ENCODE results near the gene ZFPM1. TPM values are rescaled to one million over a fixed set of nuclear protein-coding genes. Genes with fewer than 3 reads are reported as not detected.

Gene ZFPM1
- total RNA-seq, 1 experiment from 2014 or later: 3.9 TPM

DNA sequence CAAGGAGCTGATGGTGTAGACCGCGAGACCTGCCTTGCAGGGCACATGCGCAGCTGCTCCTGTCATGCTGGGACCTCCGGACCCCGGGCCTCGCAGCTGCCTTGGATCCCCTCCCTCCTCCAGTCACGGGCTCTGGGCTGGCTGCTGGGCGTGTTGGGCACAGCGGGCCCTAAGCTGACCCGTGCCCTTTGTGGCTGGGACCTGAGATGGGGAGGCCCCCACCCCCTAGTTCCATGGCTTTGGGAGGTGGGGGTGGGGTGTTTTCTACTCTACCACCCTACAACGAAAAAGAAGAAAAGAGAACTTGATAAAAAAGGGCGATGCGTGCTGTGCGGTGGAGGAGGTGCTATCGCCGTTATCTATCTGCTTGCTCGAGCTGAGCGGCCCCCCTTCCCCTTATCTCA, 14.5 kb downstream of the ZFPM1 start:
- no peak overlapping the region for H3K4me3 ChIP-seq (ENCODE audit: low read depth in 2 of 2, low read length in 2 of 2)
- no peak for ATAC-seq
- no TSS peak for BruUV-seq (replicated peaks)
- H3K4me1 ChIP-seq (ENCODE audit: control insufficient read depth, insufficient read depth, low read length): no peaks in the 10 kb centered on the region; the same call in 1 of the 2 replicates
- intact Hi-C loops (cut with micrococcal nuclease; ENCODE audit: unreplicated experiment) (no loop called here), in situ Hi-C loops (cut with HindIII; ENCODE audit: low pct_unique_long_range_greater_than_20kb, low sequenced_read_pairs) (no loop called here)
- no peak for TF ChIP-seq TCF7L2 (IDR thresholded peaks at IDR 0.05; ENCODE audit: low read depth, low read length)
- TF ChIP-seq, protein P1, sequence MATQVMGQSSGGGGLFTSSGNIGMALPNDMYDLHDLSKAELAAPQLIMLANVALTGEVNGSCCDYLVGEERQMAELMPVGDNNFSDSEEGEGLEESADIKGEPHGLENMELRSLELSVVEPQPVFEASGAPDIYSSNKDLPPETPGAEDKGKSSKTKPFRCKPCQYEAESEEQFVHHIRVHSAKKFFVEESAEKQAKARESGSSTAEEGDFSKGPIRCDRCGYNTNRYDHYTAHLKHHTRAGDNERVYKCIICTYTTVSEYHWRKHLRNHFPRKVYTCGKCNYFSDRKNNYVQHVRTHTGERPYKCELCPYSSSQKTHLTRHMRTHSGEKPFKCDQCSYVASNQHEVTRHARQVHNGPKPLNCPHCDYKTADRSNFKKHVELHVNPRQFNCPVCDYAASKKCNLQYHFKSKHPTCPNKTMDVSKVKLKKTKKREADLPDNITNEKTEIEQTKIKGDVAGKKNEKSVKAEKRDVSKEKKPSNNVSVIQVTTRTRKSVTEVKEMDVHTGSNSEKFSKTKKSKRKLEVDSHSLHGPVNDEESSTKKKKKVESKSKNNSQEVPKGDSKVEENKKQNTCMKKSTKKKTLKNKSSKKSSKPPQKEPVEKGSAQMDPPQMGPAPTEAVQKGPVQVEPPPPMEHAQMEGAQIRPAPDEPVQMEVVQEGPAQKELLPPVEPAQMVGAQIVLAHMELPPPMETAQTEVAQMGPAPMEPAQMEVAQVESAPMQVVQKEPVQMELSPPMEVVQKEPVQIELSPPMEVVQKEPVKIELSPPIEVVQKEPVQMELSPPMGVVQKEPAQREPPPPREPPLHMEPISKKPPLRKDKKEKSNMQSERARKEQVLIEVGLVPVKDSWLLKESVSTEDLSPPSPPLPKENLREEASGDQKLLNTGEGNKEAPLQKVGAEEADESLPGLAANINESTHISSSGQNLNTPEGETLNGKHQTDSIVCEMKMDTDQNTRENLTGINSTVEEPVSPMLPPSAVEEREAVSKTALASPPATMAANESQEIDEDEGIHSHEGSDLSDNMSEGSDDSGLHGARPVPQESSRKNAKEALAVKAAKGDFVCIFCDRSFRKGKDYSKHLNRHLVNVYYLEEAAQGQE (IDR thresholded peaks at IDR 0.05; ENCODE audit: insufficient read depth in 1 of 2, low read depth in 2 of 2, low read length in 1 of 2): no peak
- DNase-seq (ENCODE audit: low read depth, low spot score): no peak
- H3K27ac ChIP-seq (ENCODE audit: low read length): no peak overlapping the region
- no peaks in the 10 kb centered on the region for H3K36me3 ChIP-seq (ENCODE audit: control insufficient read depth, insufficient read depth, low read length)
- CTCF ChIA-PET: no interaction called here
- POLR2A ChIA-PET: interaction anchor here (0.6 kb wide), 1 partner anchor 553 kb away, joined by 4 read pairs; no protein-coding TSS in a partner anchor
- no peaks in the 10 kb centered on the region for H3K27me3 ChIP-seq (ENCODE audit: control insufficient read depth, insufficient read depth, low read length)
- no peaks in the 10 kb centered on the region for H3K9me3 ChIP-seq (ENCODE audit: control insufficient read depth, insufficient read depth, low read depth, low read length)

DNA sequence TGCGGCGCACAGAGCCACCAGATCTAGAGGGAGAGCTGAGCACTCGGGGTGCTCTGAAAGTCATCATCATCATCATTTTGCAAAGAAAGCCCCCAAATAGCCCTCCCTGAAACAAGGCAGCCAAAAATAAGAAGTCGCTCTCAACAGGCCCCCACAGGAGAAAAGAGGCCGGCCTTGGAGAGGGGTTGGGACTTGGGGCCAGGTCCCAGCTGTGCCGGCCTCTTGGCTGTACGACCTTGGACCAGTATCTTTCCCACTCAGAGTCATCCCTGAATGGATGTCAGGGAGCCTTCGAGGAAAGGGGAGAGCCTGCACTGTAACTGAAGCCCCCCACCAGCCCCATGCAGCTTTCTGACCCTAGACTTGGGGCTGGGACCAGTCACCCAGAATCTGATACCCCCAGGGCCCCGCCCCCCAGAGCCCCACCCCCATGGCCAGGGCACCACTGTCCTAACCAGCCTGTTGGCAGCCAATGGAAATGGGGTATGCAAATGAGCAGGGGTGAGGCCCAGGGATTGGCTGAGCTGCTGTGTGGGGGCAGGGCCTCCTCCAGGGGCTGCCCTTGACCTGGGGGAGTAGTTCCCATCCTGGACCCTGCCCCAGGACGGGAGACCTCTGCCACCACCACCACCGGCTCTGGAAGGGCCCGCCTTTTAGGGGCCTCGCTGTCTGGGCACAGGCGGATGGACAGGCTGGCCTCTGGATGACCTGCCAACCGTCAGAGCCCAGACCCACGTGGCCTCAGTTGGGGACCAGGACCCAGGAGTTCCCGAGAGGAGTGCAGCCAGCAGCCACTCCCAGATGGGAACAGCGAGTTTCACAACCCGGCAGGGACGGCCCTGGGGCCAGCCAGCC, 15.4 kb downstream of the ZFPM1 start:
- no peak overlapping the region for H3K27ac ChIP-seq (ENCODE audit: low read length)
- intact Hi-C loops (cut with micrococcal nuclease; ENCODE audit: unreplicated experiment): no loop called here
- POLR2A ChIA-PET: no interaction called here

More for the DNA sequence above, 15.4 kb downstream of the ZFPM1 start:
- Histone ChIP-seq H3K27me3 (ENCODE audit: control insufficient read depth, insufficient read depth, low read length) (no peaks in the 10 kb centered on the region), H3K36me3 (ENCODE audit: control insufficient read depth, insufficient read depth, low read length) (no peaks in the 10 kb centered on the region), H3K9me3 (ENCODE audit: control insufficient read depth, insufficient read depth, low read depth, low read length) (no peaks in the 10 kb centered on the region), H3K4me1 (ENCODE audit: control insufficient read depth, insufficient read depth, low read length) (no peaks in the 10 kb centered on the region; the same call in 1 of the 2 replicates), H3K4me3 (ENCODE audit: low read depth in 2 of 2, low read length in 2 of 2) (no peak overlapping the region)
- TF ChIP-seq, protein P2, sequence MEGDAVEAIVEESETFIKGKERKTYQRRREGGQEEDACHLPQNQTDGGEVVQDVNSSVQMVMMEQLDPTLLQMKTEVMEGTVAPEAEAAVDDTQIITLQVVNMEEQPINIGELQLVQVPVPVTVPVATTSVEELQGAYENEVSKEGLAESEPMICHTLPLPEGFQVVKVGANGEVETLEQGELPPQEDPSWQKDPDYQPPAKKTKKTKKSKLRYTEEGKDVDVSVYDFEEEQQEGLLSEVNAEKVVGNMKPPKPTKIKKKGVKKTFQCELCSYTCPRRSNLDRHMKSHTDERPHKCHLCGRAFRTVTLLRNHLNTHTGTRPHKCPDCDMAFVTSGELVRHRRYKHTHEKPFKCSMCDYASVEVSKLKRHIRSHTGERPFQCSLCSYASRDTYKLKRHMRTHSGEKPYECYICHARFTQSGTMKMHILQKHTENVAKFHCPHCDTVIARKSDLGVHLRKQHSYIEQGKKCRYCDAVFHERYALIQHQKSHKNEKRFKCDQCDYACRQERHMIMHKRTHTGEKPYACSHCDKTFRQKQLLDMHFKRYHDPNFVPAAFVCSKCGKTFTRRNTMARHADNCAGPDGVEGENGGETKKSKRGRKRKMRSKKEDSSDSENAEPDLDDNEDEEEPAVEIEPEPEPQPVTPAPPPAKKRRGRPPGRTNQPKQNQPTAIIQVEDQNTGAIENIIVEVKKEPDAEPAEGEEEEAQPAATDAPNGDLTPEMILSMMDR (IDR thresholded peaks at IDR 0.05): no peak
- TF ChIP-seq, protein P1 (IDR thresholded peaks at IDR 0.05; ENCODE audit: insufficient read depth in 1 of 2, low read depth in 2 of 2, low read length in 1 of 2): no peak
- no peak for TF ChIP-seq POLR2AphosphoS5 (IDR thresholded peaks at IDR 0.05; ENCODE audit: low read depth, low read length)
- TF ChIP-seq SIN3A (IDR thresholded peaks at IDR 0.05; ENCODE audit: borderline replicate concordance, insufficient read depth, low read depth, low read length): no peak
- TF ChIP-seq TCF7L2 (IDR thresholded peaks at IDR 0.05; ENCODE audit: low read depth, low read length): no peak
- no TSS peak for BruUV-seq (replicated peaks)
- DNase-seq (ENCODE audit: low read depth, low spot score) (no peak), ATAC-seq (peak; percentile 72)
- CTCF ChIA-PET: no interaction called here
- in situ Hi-C loops (cut with HindIII; ENCODE audit: low pct_unique_long_range_greater_than_20kb, low sequenced_read_pairs): no loop called here

Measured in Panc1 (cell line).